Endothelial cell of umbilical vein (primary cell): ENCODE data around the gene MAP1LC3B. TPM values are rescaled to one million over a fixed set of nuclear protein-coding genes. Genes with fewer than 3 reads are reported as not detected.

Experiments used
- BruUV-seq: library from RNA; stranded (reverse); fragments of 400-500 nt; replicated peaks from 2 replicates; lab custom pipeline; 2021; lab: Mats Ljungman, UMichigan
- CTCF ChIA-PET: fragments of 300-600, 350-600 bp; sonication (Branson Sonifier 250); formaldehyde crosslinking; loops from one replicate; lab custom pipeline; 2021; ENCODE audit warnings: antibody characterized with exemption, inconsistent platforms; lab: Charles Lee
- POLR2A ChIA-PET: fragments of 300-600, 350-600 bp; sonication (Branson Sonifier 250); formaldehyde crosslinking; loops from one replicate; lab custom pipeline; 2021; ENCODE audit warnings: antibody characterized with exemption, inconsistent platforms; lab: Charles Lee
- DNase-seq: peaks from one replicate; pipeline ENCODE4 v3.0.0-alpha.2; 2011; ENCODE audit warnings: low read depth, low spot score
- FAIRE-seq: peaks from 2 replicates; lab custom pipeline; 2011; peaks lifted over from hg19 to GRCh38; lab: Jason Lieb, UNC
- H2AFZ ChIP-seq: 2 replicates; pipeline ENCODE4 v1.6.0; 2012; ENCODE audit warnings: low read depth, low read length, control low read depth, inconsistent platforms
- H3K27ac ChIP-seq: 2 replicates; pipeline ENCODE4 v1.5.1; 2011; ENCODE audit warnings: low read depth, mild to moderate bottlenecking, control low read depth, low read length, moderate library complexity; ENCODE audit not compliant: insufficient read depth
- H3K27me3 ChIP-seq, 2 experiments: 2 replicates each; pipeline versions ENCODE4 v1.6.0 to v1.6.1; 2011; ENCODE audit warnings: low read length in 2 of 2, mixed read lengths in 1 of 2; ENCODE audit not compliant: control insufficient read depth in 2 of 2, insufficient read depth in 2 of 2
- H3K36me3 ChIP-seq, 2 experiments: 2 replicates in 1 of 2; 3 replicates in 1 of 2; pipeline ENCODE4 v1.5.1; 2011; ENCODE audit warnings: low read length in 2 of 2, mild to moderate bottlenecking in 1 of 2, moderate library complexity in 1 of 2; ENCODE audit not compliant: control insufficient read depth in 2 of 2, insufficient read depth in 2 of 2; ENCODE audit errors: extremely low read depth in 1 of 2
- H3K4me1 ChIP-seq: 3 replicates; pipeline ENCODE4 v1.5.1; 2011; ENCODE audit warnings: mild to moderate bottlenecking, low read length; ENCODE audit not compliant: control insufficient read depth, insufficient read depth; ENCODE audit errors: extremely low read depth
- H3K4me2 ChIP-seq: 2 replicates; pipeline ENCODE4 v1.6.1; 2011; ENCODE audit warnings: low read length, control low read depth, mixed read lengths; ENCODE audit not compliant: insufficient read depth
- H3K4me3 ChIP-seq, 3 experiments: fragments of 200-600 bp in 1 of 3; sonication (generic), shearing (Covaris generic) in 1 of 3; replicated peaks in 1 of 3; 2 replicates each; pipeline ENCODE4 v1.5.1; 2011 to 2016; ENCODE audit warnings: control low read depth in 3 of 3, low read length in 3 of 3, mild to moderate bottlenecking in 2 of 3, inconsistent platforms in 1 of 3, low read depth in 1 of 3, moderate library complexity in 1 of 3; ENCODE audit not compliant: insufficient read depth in 1 of 3
- H3K79me2 ChIP-seq: 2 replicates; pipeline ENCODE4 v1.6.0; 2012; ENCODE audit warnings: low read length, inconsistent platforms; ENCODE audit not compliant: control insufficient read depth, insufficient read depth
- H3K9ac ChIP-seq: replicated peaks from 2 replicates; pipeline ENCODE3; 2011; ENCODE audit warnings: low read length, control low read depth; ENCODE audit not compliant: insufficient read depth; ENCODE audit errors: extremely low read depth
- H3K9me1 ChIP-seq: replicated peaks from 3 replicates; pipeline ENCODE4 v1.6.0; 2011; ENCODE audit warnings: mild to moderate bottlenecking, low read length; ENCODE audit not compliant: control insufficient read depth, insufficient read depth; ENCODE audit errors: extremely low read depth
- H3K9me3 ChIP-seq: replicated peaks from 2 replicates; pipeline ENCODE4 v1.5.1; 2012; ENCODE audit warnings: low read length, inconsistent platforms; ENCODE audit not compliant: control insufficient read depth, insufficient read depth
- H4K20me1 ChIP-seq: replicated peaks from 2 replicates; pipeline ENCODE3; 2011; ENCODE audit warnings: mild to moderate bottlenecking, low read length; ENCODE audit not compliant: control insufficient read depth, insufficient read depth; ENCODE audit errors: extremely low read depth
- EZH2 ChIP-seq: IDR thresholded peaks from 2 replicates; pipeline ENCODE4 v1.6.1; 2012; ENCODE audit warnings: borderline replicate concordance, low read depth, mild to moderate bottlenecking, moderate library complexity, low read length, inconsistent platforms; ENCODE audit not compliant: severe bottlenecking
- FOS ChIP-seq: IDR thresholded peaks from 2 replicates; pipeline ENCODE4 v1.6.1; 2011; ENCODE audit warnings: mild to moderate bottlenecking, low read length, moderate library complexity, borderline replicate concordance; ENCODE audit not compliant: insufficient read depth
- GATA2 ChIP-seq: IDR thresholded peaks from 2 replicates; pipeline ENCODE4 v1.7.0; 2011; ENCODE audit warnings: low read depth, mild to moderate bottlenecking, moderate library complexity, mixed read lengths, low read length; ENCODE audit not compliant: insufficient read length, insufficient read depth
- JUN ChIP-seq: IDR thresholded peaks from 2 replicates; pipeline ENCODE4 v1.6.1; 2011; ENCODE audit warnings: borderline replicate concordance, low read depth; ENCODE audit not compliant: insufficient read length, insufficient read depth
- MYC ChIP-seq: IDR thresholded peaks from one replicate; pipeline ENCODE4 v1.6.1; 2011; ENCODE audit warnings: mild to moderate bottlenecking, low read depth, low read length
- POLR2A ChIP-seq: IDR thresholded peaks from 2 replicates; pipeline ENCODE4 v1.6.1; 2012; ENCODE audit warnings: low read depth, mild to moderate bottlenecking, control low read depth, low read length
- POLR2AphosphoS5 ChIP-seq: IDR thresholded peaks from 2 replicates; pipeline ENCODE4 v1.6.1; 2012; ENCODE audit warnings: low read depth, mild to moderate bottlenecking, control low read depth, low read length, moderate library complexity; ENCODE audit not compliant: insufficient read depth
- dilution Hi-C: fragments of 300-500 bp; cut with MboI; formaldehyde crosslinking; loops from one replicate; pipeline ENCODE4 v1.15.0; 2019; ENCODE audit warnings: low sequenced_read_pairs; ENCODE audit not compliant: extremely low pct_ligation_motif_present
- intact Hi-C: fragments of 100-400 bp; cut with micrococcal nuclease; formaldehyde crosslinking; loops from one replicate; pipeline ENCODE4 v1.10.0; 2022
- polyA plus RNA-seq, 4 experiments: library from polyadenylated mRNA; depleted of rRNA in 3 of 4; stranded (reverse) in 3 of 4; unstranded in 1 of 4; fragments of >200 nt; gene quantifications; 2 replicates each; pipeline versions ENCODE4 v1.2.1 to v1.2.3, GENCODE V29; 2011 to 2012; ENCODE audit warnings: missing spikeins in 1 of 4
- total RNA-seq: library from RNA; stranded (reverse); gene quantifications from 2 replicates; pipeline ENCODE4 v1.2.3, GENCODE V29; 2021
- TF ChIP-seq, protein P1 (sequence below), 2 donors: IDR thresholded peaks; 1 replicate in 1 of 2; 2 replicates in 1 of 2; pipeline ENCODE4 v1.5.1; 2011; ENCODE audit warnings: low read length in 2 of 2, mild to moderate bottlenecking in 2 of 2, moderate library complexity in 2 of 2, control low read depth in 1 of 2, inconsistent platforms in 1 of 2, low read depth in 1 of 2; ENCODE audit not compliant: insufficient read depth in 1 of 2; ENCODE audit errors: extremely low read depth in 1 of 2
- TF ChIP-seq, protein P2 (sequence below): IDR thresholded peaks from 2 replicates; pipeline ENCODE4 v1.6.1; 2011; ENCODE audit not compliant: insufficient read depth, insufficient read length

The MAP1LC3B gene
- total and polyA plus RNA-seq, 2 donors (not counting 3 experiments of a cell fraction or from before 2014, with no cell fraction given): 40.7 to 99.9 TPM

DNA sequence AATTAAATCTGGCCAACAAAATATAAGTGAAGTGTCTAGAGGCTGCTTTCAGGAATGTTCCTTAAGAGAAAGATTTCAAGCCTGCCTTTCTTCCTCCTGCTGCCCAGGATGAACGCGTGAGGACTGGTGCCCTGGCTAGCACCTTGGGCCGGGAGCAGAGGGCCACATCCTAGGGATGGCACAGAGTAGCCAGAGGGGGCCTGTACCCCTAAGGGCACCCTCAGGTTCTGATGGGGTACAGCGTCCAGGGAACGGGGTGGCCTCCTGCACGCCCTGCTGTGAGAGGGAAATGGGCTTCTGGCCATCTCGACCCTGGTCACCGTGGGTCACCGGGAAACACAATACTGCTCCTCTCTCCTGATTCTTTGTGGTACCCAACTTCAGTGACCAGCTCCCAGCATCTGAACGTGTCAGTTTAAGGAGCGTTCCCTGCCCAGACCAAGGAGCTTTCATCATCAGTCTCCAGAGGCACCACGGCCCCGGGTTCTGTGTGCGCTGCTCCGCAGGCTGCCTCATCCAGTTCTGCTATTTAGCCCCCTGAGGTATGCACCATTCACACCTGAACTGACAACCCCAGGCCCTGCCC is 40.3 kb downstream of the MAP1LC3B start:
- intact Hi-C loops: no loop called here
- Histone ChIP-seq H3K9me3 (no peaks in the 10 kb centered on the region), H2AFZ (no peak overlapping the region), H3K4me1 (peaks cover 18% of the 10 kb centered on the region), H3K79me2 (peaks cover 6% of the 10 kb centered on the region), H3K27me3 (no peaks in the 10 kb centered on the region), H3K27ac (no peak overlapping the region), H3K4me3 (no peak overlapping the region), H4K20me1 (no peaks in the 10 kb centered on the region), H3K9me1 (no peaks in the 10 kb centered on the region), H3K36me3 (peaks cover 0 to 12% of the 10 kb centered on the region in 2 experiments), H3K4me2 (no peak overlapping the region), H3K9ac (no peak overlapping the region)
- DNase-seq (no peak), FAIRE-seq (no peak)
- dilution Hi-C loops: no loop called here
- TF ChIP-seq, protein P1, sequence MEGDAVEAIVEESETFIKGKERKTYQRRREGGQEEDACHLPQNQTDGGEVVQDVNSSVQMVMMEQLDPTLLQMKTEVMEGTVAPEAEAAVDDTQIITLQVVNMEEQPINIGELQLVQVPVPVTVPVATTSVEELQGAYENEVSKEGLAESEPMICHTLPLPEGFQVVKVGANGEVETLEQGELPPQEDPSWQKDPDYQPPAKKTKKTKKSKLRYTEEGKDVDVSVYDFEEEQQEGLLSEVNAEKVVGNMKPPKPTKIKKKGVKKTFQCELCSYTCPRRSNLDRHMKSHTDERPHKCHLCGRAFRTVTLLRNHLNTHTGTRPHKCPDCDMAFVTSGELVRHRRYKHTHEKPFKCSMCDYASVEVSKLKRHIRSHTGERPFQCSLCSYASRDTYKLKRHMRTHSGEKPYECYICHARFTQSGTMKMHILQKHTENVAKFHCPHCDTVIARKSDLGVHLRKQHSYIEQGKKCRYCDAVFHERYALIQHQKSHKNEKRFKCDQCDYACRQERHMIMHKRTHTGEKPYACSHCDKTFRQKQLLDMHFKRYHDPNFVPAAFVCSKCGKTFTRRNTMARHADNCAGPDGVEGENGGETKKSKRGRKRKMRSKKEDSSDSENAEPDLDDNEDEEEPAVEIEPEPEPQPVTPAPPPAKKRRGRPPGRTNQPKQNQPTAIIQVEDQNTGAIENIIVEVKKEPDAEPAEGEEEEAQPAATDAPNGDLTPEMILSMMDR (IDR thresholded peaks at IDR 0.05; ENCODE audit: extremely low read depth in 1 of 2, insufficient read depth in 1 of 2, low read depth in 1 of 2, low read length in 2 of 2): no peak
- TF ChIP-seq JUN (no peak), POLR2A (no peak), POLR2AphosphoS5 (no peak), MYC (no peak), GATA2 (no peak), FOS (no peak), EZH2 (no peak)
- TF ChIP-seq, protein P2, sequence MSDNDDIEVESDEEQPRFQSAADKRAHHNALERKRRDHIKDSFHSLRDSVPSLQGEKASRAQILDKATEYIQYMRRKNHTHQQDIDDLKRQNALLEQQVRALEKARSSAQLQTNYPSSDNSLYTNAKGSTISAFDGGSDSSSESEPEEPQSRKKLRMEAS: no peak
- BruUV-seq: no TSS peak
- POLR2A ChIA-PET: no interaction called here
- CTCF ChIA-PET: interaction anchor here (1.3 to 5.2 kb wide), 2 partner anchors 16 to 139 kb away, joined by 4 to 16 read pairs; no protein-coding TSS in a partner anchor
